ENCODE data around the gene STX16. TPM values are rescaled to one million over a fixed set of nuclear protein-coding genes. Genes with fewer than 3 reads are reported as not detected.

Gene STX16
- total RNA-seq, 1 donor from 2014 or later = 126 TPM

DNA sequence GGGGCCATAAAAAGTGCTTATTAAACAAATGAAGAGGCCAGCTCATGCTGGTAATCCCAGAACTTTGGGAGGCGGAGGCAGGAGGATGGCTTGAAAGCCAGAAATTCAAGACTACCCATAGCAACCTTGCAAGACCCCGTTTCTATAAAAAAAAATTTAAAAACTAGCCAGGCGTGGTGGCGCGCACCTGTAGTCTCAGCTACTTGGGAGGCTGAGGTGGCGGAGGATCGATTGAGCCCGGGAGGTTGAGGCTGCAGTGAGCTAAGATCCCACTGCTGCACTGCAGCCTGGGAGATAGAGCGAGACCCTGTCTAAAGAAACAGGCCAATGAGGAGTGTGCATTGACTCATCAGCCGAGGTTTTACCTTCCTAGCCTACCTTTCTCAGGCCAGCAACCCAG, 56.7 kb downstream of the STX16 start:
- intact Hi-C loops (cut with micrococcal nuclease) = no loop called here

DNA sequence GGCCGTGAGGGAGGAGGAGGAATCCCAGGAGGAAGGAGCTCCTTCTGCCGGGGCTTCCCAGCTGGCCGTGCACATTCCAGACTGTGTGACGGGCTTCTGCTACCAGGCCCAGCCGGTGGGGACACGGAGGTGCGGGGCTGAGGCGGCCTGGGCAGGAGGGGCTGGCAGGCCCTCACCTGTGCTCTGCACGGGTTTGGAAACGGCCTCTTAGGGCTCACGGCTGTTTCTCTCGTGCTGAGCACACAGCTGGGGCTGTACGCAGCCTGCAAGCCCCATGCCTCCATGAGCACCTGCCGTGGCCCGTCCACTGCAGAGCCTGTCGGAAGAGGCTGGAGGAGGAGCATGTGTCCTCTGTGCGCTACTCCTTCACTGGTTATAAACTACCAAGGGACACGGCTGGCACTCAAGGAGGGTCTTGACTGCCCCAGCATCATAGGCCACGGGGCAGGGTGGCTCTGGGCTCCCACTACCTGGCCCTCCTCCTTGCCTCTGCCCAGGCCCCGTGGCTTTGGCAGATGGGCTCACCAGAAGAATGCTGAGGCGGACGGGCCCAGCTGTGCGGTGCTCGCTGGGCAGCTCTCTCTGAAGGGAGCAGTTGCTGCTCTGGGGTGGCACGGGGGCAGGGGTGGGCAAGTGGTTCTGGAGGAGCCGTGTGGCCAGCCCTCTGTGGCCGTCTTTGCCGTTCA, 57.3 kb downstream of the STX16 start:
- intact Hi-C loops (cut with micrococcal nuclease) = no loop called here

DNA sequence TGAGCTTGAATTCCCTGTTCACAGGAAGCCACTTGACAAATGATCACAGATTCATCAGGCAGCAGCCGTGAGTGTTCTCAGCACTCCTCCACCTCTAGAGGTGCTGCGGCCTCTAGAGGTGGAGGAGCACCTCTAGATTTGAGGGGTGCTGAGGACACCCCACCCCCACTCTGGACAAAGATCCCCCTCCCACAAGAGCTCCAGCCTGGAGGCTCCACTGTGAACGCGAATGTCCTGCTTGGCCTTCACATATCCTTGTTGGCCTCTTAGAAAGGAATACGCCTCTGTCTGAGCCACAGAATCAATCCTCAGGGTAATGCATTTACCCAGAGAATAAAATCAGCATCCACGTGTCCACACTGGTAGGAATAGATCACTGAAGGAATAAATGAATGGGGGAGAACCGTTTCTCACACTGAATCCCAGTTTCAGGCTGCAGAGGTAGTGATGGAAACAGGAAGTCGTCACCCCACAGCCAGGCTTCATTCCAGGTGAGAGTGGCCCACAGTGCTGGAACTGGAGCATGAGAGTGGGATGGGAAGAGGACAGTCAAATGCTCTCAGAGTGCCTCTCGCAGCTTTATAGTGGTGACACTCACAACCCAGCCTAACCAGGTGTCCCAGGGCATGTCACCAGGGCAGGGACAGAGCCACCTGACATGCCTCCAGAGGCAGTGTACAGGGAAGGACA, 58.1 kb downstream of the STX16 start:
- intact Hi-C loops (cut with micrococcal nuclease) = no loop called here

DNA sequence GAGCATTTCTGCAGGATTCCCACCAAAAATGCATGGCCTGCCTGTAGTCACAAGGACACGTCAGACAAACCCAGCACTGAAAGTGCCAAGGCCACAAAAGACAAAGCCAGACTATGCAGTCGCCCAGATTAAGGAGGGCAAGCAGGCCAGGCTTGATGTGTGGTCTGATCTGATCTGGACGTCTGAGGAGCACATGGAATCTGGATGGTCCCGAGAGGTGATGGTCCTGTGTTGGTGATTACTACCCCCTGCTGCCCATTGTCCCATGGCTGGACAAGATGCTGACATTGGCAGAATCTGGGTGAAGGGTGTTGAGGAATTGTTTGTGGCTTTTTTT, 58.6 kb downstream of the STX16 start:
- intact Hi-C loops (cut with micrococcal nuclease) = no loop called here

DNA sequence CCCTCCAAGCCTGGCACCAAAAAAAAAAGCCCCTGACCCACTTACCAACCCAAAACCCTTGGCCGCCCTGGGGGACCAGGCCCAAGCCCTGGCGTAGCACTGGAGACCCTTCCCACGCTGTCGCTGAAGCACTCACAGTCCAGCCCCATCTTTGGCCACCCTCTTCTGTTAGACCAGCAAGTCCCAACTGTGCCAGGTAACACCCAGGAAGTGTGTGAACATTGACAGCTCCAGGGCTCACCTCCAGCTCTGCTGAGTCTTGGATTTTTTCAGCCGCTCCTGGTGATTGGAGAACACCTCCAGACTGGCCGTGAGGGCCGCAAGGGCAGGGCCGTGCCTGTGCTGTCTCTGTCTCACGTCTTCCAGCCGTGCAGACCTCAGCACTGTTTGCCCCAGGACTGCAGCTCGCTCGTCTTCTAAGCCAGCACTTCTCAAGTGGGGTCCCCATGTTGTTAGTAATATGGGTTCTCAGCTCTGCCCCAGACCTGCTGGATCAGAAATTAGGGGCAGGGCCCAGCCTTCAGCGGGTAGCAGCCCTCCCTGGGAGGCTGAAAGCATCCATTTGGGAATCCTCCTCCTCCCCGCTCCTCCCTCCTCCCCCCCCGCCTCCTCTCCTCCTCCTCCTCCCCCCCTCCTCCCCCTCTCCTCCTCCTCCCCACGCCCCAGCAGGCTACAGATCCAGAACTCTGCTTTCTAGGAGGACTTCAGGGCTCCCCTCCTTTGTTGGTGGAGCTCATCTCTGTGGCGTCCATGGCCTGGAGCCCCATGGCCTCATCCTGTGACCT, 59.6 kb downstream of the STX16 start:
- intact Hi-C loops (cut with micrococcal nuclease) = no loop called here

DNA sequence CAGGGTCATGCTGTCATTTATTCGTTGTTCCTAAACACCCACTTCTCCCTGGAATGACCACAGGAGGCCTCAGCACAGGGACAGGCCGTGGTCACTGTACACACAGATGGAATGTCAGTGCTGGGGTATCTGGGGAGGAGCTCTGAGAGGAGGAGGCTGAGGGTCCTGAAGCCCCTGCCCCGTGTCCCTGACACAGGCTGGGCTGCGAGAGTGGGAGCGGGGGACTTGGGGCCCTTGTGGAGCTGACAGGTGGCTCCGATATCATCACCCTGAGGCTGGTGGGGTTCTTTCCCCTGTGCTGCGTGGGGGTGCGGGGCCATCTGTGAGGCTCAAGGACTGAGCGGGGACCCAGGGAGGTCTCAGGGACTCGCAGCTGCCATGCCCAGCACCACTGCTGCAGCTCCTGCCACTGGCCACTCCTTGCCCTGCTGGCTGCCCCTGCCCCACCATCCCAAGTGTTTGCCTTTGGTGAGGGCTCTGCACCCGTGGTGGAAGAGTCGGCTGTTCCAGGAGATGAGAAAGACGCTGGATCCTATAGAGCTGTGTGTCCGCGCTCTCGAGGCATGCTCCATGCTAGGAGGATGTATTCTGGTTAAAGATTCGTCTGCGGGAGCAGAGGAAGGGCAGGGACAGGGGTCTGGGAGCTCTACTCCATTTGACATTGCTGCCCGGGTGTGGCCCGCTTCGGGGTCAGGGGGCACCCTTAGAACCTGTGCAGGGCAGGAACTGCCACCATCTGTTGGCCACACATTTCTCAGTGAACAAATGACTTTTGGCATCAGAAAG, 60.4 kb downstream of the STX16 start:
- intact Hi-C loops (cut with micrococcal nuclease) = no loop called here

DNA sequence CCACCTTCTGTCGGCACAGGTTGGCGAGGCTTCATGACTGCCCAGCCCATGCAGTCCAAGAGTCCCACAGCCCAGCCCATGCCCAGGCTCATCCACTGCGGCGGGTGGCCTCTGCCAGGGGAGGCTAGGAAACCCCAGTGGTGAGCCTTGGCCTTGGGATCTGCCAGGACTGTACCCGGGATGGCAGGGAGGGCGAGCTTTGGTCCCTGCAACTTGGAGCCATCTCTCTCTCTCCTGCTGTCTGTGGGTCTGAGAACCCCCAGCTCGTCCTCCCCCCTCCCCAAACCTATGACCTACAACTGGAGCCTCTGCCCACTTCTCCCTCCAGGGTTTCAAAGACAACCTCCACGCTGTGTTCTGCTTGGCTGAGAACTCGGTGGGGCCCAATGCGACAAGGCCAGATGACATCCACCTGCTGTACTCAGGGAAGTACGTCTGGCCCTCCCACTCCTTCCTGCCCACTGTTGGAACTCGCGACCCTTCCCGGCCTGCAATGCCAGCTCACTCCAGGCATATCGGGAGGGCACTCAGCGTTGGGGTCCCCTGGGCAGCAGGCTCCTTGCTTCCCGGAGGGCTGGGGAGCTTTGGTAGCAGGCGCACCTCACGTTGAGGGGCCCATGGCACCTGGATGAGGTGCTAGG, 61.2 kb downstream of the STX16 start:
- intact Hi-C loops (cut with micrococcal nuclease) = no loop called here

DNA sequence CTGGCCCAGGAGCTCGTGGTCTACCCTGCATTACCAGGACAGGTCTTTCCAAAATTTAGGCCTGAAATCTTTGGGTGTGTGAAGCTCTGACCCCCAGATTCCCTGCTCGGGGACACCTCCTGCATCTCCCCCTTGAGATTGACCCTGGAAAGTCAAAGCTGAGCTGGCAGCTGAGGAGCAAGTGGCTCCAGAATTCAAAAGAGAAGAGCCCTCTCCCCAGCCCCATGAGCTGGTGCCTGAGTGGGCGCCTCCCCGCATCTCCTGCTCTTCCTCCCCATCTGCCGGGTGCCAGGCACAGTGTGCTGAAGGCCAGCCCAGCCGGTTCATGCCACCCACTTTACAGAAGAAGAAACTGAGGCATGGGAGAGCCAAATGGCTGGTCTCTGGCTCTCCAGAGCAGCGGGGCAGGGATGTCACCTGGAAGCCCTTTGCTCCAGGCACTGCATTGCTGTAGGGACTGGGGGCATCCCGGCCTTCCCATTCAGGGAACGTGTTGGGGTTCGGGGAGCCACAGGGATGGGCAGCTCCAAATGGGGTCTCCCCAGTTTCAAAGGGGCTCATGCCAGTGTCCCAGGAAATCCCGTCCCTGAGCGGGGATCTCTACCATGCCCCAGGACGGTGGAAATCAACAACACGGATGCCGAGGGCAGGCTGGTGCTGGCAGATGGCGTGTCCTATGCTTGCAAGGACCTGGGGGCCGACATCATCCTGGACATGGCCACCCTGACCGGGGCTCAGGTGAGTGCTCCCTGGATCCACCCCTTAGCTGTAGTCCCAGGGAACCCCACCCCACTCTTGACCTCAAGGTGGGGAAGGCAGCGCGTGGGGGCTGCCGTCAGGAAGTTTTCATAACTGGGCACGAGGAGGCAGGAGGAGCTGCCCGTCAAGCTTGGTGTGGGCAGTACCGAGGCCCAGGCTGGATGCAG, 62.0 kb downstream of the STX16 start:
- intact Hi-C loops (cut with micrococcal nuclease) = no loop called here

DNA sequence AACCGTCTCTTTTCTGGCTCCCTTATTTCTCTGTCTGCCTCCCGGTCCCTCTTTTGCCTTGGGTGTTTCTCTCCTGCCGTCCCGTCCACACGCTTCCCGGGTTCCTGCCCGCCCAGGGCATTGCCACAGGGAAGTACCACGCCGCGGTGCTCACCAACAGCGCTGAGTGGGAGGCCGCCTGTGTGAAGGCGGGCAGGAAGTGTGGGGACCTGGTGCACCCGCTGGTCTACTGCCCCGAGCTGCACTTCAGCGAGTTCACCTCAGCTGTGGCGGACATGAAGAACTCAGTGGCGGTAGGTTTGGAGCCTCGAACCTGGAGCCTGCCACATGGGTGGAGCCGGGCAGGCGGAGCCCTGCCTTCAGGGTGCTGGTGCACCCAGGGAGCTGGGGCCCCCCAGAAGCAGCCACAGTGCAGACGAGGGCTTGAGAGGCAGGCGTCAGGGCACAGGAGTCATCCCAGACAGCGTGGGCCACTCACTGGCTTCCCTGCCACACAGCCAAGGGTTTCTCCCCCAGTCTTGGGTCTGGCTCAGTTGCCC, 62.8 kb downstream of the STX16 start:
- intact Hi-C loops (cut with micrococcal nuclease) = no loop called here

DNA sequence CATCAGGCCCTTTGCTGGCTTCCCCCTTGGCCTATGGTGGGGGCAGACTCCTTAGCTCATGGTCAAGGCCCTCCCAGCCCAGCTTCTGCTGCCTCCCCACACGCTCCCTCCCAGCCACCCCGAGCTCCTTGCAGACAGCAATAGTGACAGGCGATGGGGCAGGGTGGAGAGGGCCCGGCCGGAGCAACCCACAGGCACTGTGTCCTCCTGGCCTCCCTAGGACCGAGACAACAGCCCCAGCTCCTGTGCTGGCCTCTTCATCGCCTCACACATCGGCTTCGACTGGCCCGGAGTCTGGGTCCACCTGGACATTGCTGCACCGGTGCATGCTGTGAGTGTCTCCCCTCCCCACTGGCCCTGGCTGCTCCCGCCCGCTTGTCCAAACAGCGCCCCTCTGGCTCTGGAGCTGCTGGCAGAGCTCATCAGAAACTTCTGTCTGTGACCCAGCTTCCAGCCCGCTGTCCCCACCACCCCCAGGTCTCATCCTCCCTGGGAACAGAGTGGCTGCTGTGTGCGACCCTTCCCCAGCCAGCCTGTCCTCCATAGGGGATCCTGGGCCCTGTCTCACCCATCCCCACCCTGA, 63.3 kb downstream of the STX16 start:
- intact Hi-C loops (cut with micrococcal nuclease) = no loop called here

DNA sequence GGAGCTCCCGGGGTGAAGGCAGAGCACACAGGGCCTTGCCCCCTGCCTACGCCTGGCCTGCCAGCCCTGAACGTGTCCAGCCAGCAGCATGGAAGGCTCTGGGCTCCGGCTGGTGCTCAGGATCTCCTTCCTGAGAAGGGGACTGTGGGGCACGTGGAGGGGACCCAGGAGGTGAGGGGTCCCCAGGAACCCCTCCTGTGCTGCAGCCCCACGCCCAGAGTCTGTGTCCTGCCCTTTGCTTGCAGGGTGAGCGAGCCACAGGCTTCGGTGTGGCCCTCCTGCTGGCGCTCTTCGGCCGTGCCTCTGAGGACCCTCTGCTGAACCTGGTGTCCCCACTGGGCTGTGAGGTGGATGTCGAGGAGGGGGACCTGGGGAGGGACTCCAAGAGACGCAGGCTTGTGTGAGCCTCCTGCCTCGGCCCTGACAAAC, 63.9 kb downstream of the STX16 start:
- intact Hi-C loops (cut with micrococcal nuclease) = no loop called here

DNA sequence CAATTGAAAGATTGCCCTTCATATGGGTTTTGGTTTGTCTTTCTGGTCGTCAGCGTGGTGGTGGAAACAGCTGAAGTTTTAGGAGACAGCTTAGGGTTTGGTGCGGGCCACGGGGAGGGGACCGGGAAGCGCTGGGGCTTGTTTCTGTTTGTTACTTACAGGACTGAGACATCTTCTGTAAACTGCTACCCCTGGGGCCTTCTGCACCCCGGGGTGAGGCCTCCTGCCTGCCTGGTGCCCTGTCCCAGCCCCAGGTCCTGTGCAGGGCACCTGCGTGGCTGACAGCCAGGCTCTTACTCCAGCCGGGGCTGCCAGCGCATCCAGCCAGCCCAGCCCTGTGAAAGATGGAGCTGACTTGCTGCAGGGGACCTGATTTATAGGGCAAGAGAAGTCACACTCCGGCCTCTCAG, 64.3 kb downstream of the STX16 start:
- intact Hi-C loops (cut with micrococcal nuclease) = no loop called here

DNA sequence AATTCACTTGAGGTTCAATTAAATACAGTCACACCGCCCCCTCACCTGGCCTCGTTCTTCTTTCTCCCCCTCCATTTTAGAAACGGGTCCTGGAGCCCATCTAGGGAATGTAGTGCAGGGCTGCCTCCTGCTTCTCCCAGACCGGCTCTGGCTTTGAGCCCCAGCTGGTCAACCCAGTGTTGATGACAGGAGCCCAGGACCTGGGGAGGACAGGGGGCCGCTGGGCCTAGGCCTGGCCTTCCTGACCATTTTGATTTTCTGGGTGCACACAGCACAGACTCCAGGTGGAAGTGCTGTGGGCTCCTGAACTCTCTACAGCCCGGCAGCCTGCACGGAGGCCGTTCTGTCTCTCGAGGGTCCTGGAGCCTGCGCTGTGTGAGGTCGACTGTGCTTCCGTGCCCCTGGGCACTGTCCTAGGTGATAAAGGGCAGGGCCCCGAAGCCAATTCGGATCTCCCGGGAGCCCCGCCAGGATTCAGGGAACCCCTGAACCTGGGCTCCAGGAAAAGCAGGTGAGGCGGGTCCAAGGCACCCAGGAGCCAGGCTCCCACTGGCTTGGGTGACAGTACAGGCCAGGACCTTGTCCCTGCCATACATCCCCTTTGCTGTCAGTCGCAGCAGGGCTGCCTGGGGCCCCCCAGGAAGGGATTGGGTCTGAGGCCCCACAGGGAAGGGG, 64.9 kb downstream of the STX16 start:
- intact Hi-C loops (cut with micrococcal nuclease) = no loop called here

DNA sequence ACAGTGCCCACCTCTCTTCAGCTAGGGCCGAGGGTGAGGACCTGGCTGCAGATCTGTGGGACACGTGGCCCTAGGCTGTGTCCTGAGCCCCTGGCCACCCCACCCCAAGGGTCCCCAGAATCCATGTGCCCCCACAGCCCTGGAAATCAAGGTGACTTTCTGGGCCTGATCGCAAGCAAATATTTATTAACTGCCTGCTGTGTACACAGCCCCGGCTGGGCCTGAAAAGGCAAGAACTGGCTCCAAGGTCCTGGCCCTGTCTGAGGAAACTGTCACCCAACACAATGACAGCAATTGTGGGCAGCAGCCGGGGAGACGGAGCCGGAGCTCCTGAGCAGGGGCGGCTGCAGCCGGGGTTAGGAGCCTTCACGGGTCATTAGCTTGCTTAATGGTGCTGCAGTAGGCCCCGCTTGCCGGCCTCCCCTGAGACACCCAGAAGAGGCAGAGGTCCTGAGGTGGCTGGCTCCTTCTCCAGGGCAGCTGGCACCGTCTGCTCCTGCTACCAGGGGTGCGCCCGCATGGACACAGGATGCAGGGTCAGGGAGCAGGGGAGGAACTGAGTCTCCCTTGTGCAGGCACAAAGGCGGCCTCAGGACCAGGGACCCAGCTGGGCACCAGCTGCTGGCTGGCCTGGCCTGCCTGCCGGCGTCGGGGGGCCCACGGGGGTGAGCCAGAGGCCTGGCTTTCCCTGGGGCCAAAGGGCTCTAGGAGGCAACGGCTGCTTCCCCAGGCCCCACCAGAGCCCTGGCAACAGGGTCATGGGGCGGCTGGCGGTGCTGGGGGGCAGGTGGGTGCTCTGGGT, 65.6 kb downstream of the STX16 start:
- intact Hi-C loops (cut with micrococcal nuclease) = no loop called here

DNA sequence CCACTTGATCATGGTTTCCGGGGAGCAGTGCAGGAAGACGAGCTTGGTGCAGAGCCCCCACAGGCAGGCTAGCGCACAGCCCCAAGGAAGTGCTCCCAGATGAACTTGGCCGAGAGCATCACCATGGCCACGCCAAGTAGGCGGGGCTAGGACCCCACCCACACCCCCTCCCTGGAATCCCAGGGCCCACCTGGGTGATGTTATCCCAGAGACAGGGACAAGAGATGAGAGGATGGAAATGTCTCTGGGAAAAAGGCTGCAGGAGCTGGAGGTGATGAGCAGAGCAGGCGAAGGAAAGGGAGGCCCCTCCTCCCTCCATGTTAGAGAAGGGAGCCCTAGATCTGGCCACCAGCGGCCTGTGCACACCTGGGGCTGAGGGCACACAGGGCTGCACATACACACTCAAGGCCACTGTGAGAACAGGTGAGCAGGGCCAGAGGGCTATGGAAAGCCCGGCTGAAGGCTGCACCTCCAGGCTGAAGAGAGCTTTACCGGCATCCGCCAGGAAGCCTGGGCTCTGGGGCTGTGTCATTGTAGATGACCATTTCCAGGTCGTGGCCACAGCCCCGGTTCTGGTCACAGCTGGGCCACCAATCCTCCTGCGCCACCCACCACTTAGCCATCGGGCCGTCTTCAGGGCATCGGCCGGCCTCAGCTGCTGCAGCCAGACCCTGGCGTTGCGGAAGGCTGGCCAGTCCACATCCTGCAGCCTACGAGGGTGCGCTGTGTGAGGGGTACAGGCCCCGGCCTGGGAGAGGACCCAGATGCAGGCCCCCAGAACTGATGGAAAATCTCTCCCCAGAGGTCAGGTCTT, 66.4 kb downstream of the STX16 start:
- intact Hi-C loops (cut with micrococcal nuclease) = no loop called here

DNA sequence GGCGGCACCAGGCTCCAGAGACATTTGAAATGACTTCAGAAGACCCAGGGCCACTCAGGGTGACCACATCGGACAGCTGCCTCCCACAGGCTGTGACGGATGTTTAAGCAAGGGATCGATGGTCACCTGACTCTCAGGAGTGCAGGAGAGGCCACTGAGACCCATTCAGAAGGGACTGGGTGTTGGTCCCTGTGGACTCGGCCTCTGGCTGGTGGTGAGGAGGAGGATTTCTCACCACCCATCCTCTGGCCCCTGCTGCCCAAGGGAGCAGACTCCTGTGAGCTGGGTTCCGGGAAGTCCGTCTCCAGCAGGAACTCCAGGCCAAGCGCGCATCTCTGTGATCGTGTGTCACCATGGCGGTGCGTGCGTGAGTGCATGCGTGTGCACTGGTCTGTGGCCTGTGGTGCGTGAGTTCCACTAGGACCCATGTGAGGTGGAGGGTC, 67.1 kb downstream of the STX16 start:
- intact Hi-C loops (cut with micrococcal nuclease) = no loop called here

DNA sequence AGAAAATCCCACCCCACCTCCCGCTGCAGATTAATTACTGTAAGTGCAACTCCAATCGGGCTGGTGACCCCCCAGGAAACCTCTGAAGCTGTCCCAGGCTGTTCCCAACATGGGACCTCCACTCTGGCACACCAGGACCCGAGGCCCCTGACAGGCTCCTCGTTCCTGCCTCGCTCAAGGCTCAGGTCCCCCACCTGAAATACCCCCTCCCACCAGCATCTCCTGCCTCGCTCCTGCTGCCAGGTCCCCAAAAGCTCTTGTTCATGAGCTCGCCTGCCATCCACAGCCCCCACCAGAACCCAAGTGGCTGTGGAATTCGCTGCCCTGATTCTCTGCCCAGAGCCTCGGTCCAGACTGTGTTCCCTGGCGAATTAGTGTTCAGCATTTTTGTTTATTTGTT, 67.6 kb downstream of the STX16 start:
- intact Hi-C loops (cut with micrococcal nuclease) = no loop called here
